IMR-90 (cell line): ENCODE results near the gene RAP2C. TPM values are rescaled to one million over a fixed set of nuclear protein-coding genes. Genes with fewer than 3 reads are reported as not detected.

Source experiments
- ATAC-seq: fragments of 200-7000 bp; cut with Tn5 transposase; 2 replicates; pipeline ENCODE4 v1.9.1; 2020; ENCODE audit warnings: low read depth, mild to moderate bottlenecking, moderate library complexity
- BruUV-seq: library from RNA; stranded (reverse); fragments of 400-500 nt; replicated peaks from 2 replicates; lab custom pipeline; 2021; lab: Mats Ljungman, UMichigan
- CTCF ChIA-PET: fragments of 300-600 bp; formaldehyde crosslinking; extraction: SDS; loops from one replicate; lab custom pipeline; 2021; ENCODE audit warnings: antibody characterized with exemption; lab: Yijun Ruan, JAX
- POLR2A ChIA-PET: fragments of 300-600 bp; sonication (Branson Sonifier 250); formaldehyde crosslinking; loops from one replicate; lab custom pipeline; 2022; ENCODE audit warnings: antibody characterized with exemption; ENCODE audit not compliant: unreplicated experiment; lab: Charles Lee
- DNase-seq: peaks from one replicate; pipeline ENCODE4 v3.0.0; 2013
- H2AFZ ChIP-seq: replicated peaks from 2 replicates; pipeline ENCODE3; 2013; ENCODE audit warnings: low read length, mild to moderate bottlenecking; ENCODE audit not compliant: poor library complexity
- H2AK5ac ChIP-seq: 2 replicates; pipeline ENCODE4 v1.6.1; 2013; ENCODE audit warnings: low read depth, low read length, inconsistent platforms
- H2AK9ac ChIP-seq: replicated peaks from 2 replicates; pipeline ENCODE3; 2013; ENCODE audit warnings: mild to moderate bottlenecking, low read depth, low read length, moderate library complexity; ENCODE audit not compliant: poor library complexity
- H2BK120ac ChIP-seq: 2 replicates; pipeline ENCODE4 v1.6.1; 2013; ENCODE audit warnings: low read depth, low read length, inconsistent platforms
- H2BK15ac ChIP-seq: 3 replicates; pipeline ENCODE4 v1.6.1; 2013; ENCODE audit warnings: low read depth, low read length, inconsistent platforms
- H2BK20ac ChIP-seq: 2 replicates; pipeline ENCODE4 v1.6.1; 2013; ENCODE audit warnings: low read depth, mild to moderate bottlenecking, inconsistent platforms, low read length, moderate library complexity
- H2BK5ac ChIP-seq: 2 replicates; pipeline ENCODE4 v1.6.1; 2013; ENCODE audit warnings: mild to moderate bottlenecking, low read depth, low read length, inconsistent platforms; ENCODE audit not compliant: poor library complexity, severe bottlenecking
- H3K14ac ChIP-seq: replicated peaks from 2 replicates; pipeline ENCODE4 v1.6.1; 2013; ENCODE audit warnings: low read depth, low read length, inconsistent platforms
- H3K18ac ChIP-seq: 2 replicates; pipeline ENCODE4 v1.6.1; 2013; ENCODE audit warnings: low read depth, low read length, control low read depth
- H3K23ac ChIP-seq: 2 replicates; pipeline ENCODE4 v1.6.1; 2013; ENCODE audit warnings: low read depth, low read length, inconsistent platforms
- H3K27ac ChIP-seq: 2 replicates; pipeline ENCODE4 v1.5.1; 2013; ENCODE audit warnings: mild to moderate bottlenecking, control low read depth, low read length; ENCODE audit not compliant: insufficient read depth
- H3K27me3 ChIP-seq: 2 replicates; pipeline ENCODE4 v1.6.1; 2013; ENCODE audit warnings: low read length; ENCODE audit not compliant: control insufficient read depth, insufficient read depth
- H3K36me3 ChIP-seq: 2 replicates; pipeline ENCODE4 v1.6.1; 2013; ENCODE audit warnings: low read length, mixed read lengths; ENCODE audit not compliant: control insufficient read depth, insufficient read depth
- H3K4ac ChIP-seq: 2 replicates; pipeline ENCODE4 v1.6.1; 2013; ENCODE audit warnings: low read depth, low read length, inconsistent platforms
- H3K4me1 ChIP-seq: 2 replicates; pipeline ENCODE4 v1.6.1; 2013; ENCODE audit warnings: low read length, mixed read lengths; ENCODE audit not compliant: control insufficient read depth, insufficient read depth
- H3K4me2 ChIP-seq: 2 replicates; pipeline ENCODE4 v1.6.1; 2013; ENCODE audit warnings: low read depth, mild to moderate bottlenecking, control low read depth, low read length, moderate library complexity
- H3K4me3 ChIP-seq: 2 replicates; pipeline ENCODE4 v1.5.1; 2013; ENCODE audit warnings: low read depth, mild to moderate bottlenecking, control low read depth, low read length, moderate library complexity; ENCODE audit not compliant: insufficient read depth
- H3K56ac ChIP-seq: 2 replicates; pipeline ENCODE4 v1.6.1; 2013; ENCODE audit warnings: low read length, inconsistent platforms; ENCODE audit not compliant: insufficient read depth; ENCODE audit errors: extremely low read depth
- H3K79me1 ChIP-seq, 2 experiments: 2 replicates each; pipeline ENCODE4 v1.6.1; 2013; ENCODE audit warnings: low read length in 2 of 2, inconsistent platforms in 1 of 2, low read depth in 1 of 2
- H3K9ac ChIP-seq: 2 replicates; pipeline ENCODE4 v1.6.1; 2013; ENCODE audit warnings: low read depth, low read length, control low read depth
- H3K9me1 ChIP-seq: 2 replicates; pipeline ENCODE4 v1.6.1; 2013; ENCODE audit warnings: low read length, inconsistent platforms; ENCODE audit not compliant: insufficient read depth
- H3K9me3 ChIP-seq: 2 replicates; pipeline ENCODE4 v1.6.1; 2013; ENCODE audit warnings: low read length; ENCODE audit not compliant: control insufficient read depth, insufficient read depth
- H4K20me1 ChIP-seq: 2 replicates; pipeline ENCODE4 v1.6.1; 2013; ENCODE audit warnings: low read length, inconsistent platforms; ENCODE audit not compliant: insufficient read depth
- H4K5ac ChIP-seq: 2 replicates; pipeline ENCODE4 v1.6.1; 2013; ENCODE audit warnings: mild to moderate bottlenecking, low read depth, low read length, control low read depth
- H4K8ac ChIP-seq, 2 experiments: 2 replicates each; pipeline ENCODE4 v1.6.1; 2013; ENCODE audit warnings: low read depth in 2 of 2, low read length in 2 of 2, control low read depth in 1 of 2, inconsistent platforms in 1 of 2
- H4K91ac ChIP-seq: 2 replicates; pipeline ENCODE4 v1.6.1; 2013; ENCODE audit warnings: low read depth, low read length, inconsistent platforms; ENCODE audit not compliant: insufficient read depth
- BHLHE40 ChIP-seq: fragments of 150-350 bp; IDR thresholded peaks from 2 replicates; pipeline ENCODE4 v1.6.1; 2016; ENCODE audit warnings: mild to moderate bottlenecking, low read depth, low read length
- CEBPB ChIP-seq: IDR thresholded peaks from 2 replicates; pipeline ENCODE4 v1.6.1; 2012; ENCODE audit warnings: low read depth, low read length, improper control_type of control experiment
- POLR2A ChIP-seq: IDR thresholded peaks from 2 replicates; pipeline ENCODE4 v1.6.1; 2012; ENCODE audit warnings: mild to moderate bottlenecking, low read depth, low read length
- WGBS, 2 experiments: methylation state at CpG; one replicate each; pipeline versions ENCODE4 v1.1.5 to v1.1.7; 2013; ENCODE audit warnings: missing lambda C conversion rate in 2 of 2; ENCODE audit not compliant: insufficient read length in 1 of 2; ENCODE audit errors: extremely low coverage in 2 of 2; 5-methylcytosine and 5-hydroxymethylcytosine counted together
- dilution Hi-C: fragments of 300-500 bp; cut with HindIII; formaldehyde crosslinking; loops from one replicate; pipeline ENCODE4 v1.14.3; 2018; ENCODE audit warnings: low sequenced_read_pairs; ENCODE audit not compliant: unreplicated experiment
- in situ Hi-C: fragments of 300-500 bp; cut with MboI; formaldehyde crosslinking; loops from 3 replicates; pipeline ENCODE4 v1.14.3; 2019; ENCODE audit warnings: low sequenced_read_pairs, inconsistent platforms, mixed read lengths
- intact Hi-C: fragments of 100-400 bp; cut with micrococcal nuclease; formaldehyde crosslinking; loops from 2 replicates; pipeline ENCODE4 v1.10.0; 2022
- polyA plus RNA-seq, 3 experiments: library from polyadenylated mRNA; depleted of rRNA; stranded (reverse); fragments of >200 nt; gene quantifications; 2 replicates each; pipeline ENCODE4 v1.2.3, GENCODE V29; 2012; ENCODE audit warnings: low replicate concordance in 1 of 3
- total RNA-seq: library from RNA; depleted of rRNA; stranded (reverse); fragments of >200 nt; gene quantifications from 2 replicates; pipeline ENCODE4 v1.2.3, GENCODE V29; 2012
- TF ChIP-seq, protein P1 (sequence below): conservative IDR thresholded peaks from 2 replicates; pipeline ENCODE4 v1.5.1; 2012; ENCODE audit warnings: mild to moderate bottlenecking, low read depth, low read length, improper control_type of control experiment

The RAP2C gene
- total and polyA plus RNA-seq, 2 of the 4 experiments (the other 2 are of a cell fraction): 7.6 to 24.9 TPM

DNA sequence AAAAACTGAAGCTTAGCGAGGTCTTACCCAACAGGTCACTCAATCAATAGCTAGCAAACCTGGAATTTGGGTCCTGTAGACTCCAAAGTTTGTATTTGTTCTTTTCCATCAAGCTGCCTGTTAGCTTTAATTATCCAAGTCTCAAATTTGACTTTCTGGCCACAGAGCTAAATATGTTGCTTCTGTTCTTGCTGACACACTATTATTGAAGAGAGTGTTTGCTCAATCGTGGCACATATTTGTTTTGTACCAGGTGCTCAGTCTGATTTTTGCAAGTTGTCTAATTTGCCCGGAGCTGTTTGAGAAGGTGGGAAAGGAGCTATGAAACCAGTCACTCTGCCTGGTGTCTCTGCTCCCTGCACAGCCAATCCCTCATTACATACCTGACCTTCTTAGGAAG is 49.7 kb downstream of the RAP2C start:
- WGBS, 2 experiments: no CpG with 5 or more reads among the region's 3 CpGs
- ATAC-seq: no peak
- no TSS peak for BruUV-seq

More for the DNA sequence above, 49.7 kb downstream of the RAP2C start:
- H3K56ac ChIP-seq: no peak overlapping the region
- in situ Hi-C loops: no loop called here
- no peaks in the 10 kb centered on the region for H3K9me3 ChIP-seq
- H3K23ac ChIP-seq: no peak overlapping the region
- no peak overlapping the region for H2AFZ ChIP-seq
- H3K9ac ChIP-seq: no peak overlapping the region
- H3K36me3 ChIP-seq: no peaks in the 10 kb centered on the region
- H2BK120ac ChIP-seq: no peak overlapping the region
- no peak overlapping the region for H3K27ac ChIP-seq
- H4K20me1 ChIP-seq: no peaks in the 10 kb centered on the region
- H4K5ac ChIP-seq: no peak overlapping the region
- no peaks in the 10 kb centered on the region for H3K79me1 ChIP-seq
- H3K4me2 ChIP-seq: no peak overlapping the region
- CTCF ChIA-PET: no interaction called here
- intact Hi-C loops: no loop called here
- H3K4ac ChIP-seq: no peak overlapping the region
- no peak overlapping the region for H3K18ac ChIP-seq
- H2AK5ac ChIP-seq: no peak overlapping the region
- no peaks in the 10 kb centered on the region for H3K4me1 ChIP-seq
- H3K9me1 ChIP-seq: no peaks in the 10 kb centered on the region
- H4K91ac ChIP-seq: no peak overlapping the region
- H4K8ac ChIP-seq: no peak overlapping the region
- no peak overlapping the region for H2BK20ac ChIP-seq
- DNase-seq: no peak
- peaks cover 6% of the 10 kb centered on the region for H3K27me3 ChIP-seq
- H2AK9ac ChIP-seq: no peak overlapping the region
- no peak overlapping the region for H3K14ac ChIP-seq
- no peak overlapping the region for H2BK5ac ChIP-seq
- H2BK15ac ChIP-seq: no peak overlapping the region
- dilution Hi-C loops: no loop called here
- POLR2A ChIA-PET: no interaction called here
- TF ChIP-seq CEBPB: no peak
- no peak for TF ChIP-seq BHLHE40
- TF ChIP-seq, protein P1, sequence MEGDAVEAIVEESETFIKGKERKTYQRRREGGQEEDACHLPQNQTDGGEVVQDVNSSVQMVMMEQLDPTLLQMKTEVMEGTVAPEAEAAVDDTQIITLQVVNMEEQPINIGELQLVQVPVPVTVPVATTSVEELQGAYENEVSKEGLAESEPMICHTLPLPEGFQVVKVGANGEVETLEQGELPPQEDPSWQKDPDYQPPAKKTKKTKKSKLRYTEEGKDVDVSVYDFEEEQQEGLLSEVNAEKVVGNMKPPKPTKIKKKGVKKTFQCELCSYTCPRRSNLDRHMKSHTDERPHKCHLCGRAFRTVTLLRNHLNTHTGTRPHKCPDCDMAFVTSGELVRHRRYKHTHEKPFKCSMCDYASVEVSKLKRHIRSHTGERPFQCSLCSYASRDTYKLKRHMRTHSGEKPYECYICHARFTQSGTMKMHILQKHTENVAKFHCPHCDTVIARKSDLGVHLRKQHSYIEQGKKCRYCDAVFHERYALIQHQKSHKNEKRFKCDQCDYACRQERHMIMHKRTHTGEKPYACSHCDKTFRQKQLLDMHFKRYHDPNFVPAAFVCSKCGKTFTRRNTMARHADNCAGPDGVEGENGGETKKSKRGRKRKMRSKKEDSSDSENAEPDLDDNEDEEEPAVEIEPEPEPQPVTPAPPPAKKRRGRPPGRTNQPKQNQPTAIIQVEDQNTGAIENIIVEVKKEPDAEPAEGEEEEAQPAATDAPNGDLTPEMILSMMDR: no peak
- TF ChIP-seq POLR2A: no peak
- H3K4me3 ChIP-seq: no peak overlapping the region
